Gastrocnemius medialis (tissue), 4 donors: ENCODE data around the gene GPATCH8. TPM values are rescaled to one million over a fixed set of nuclear protein-coding genes. Genes with fewer than 3 reads are reported as not detected.

ENCODE experiments used
- ATAC-seq, 2 donors: fragments of 150-250 bp; one replicate each; pipeline ENCODE4 v1.9.1; 2016
- DNase-seq, 2 donors: peaks; one replicate each; pipeline ENCODE4 v3.0.0-alpha.2; 2019
- H3K27ac ChIP-seq, 4 donors: fragments of 200-600 bp; sonication (generic); 1 replicate in 1 of 4; 2 replicates in 3 of 4; pipeline ENCODE4 v1.5.1; 2016 to 2018; ENCODE audit warnings: mild to moderate bottlenecking in 2 of 4, moderate library complexity in 1 of 4
- H3K27me3 ChIP-seq, 3 donors: fragments of 200-600 bp; sonication (generic) in 2 of 3; 1 replicate in 1 of 3; 2 replicates in 2 of 3; pipeline versions ENCODE4 v1.5.1 to v1.6.0; 2016 to 2019; ENCODE audit warnings: mild to moderate bottlenecking in 1 of 3, moderate library complexity in 1 of 3
- H3K36me3 ChIP-seq, 2 donors: fragments of 200-600 bp; sonication (generic) in 1 of 2; one replicate each; pipeline ENCODE4 v1.5.1; 2017 to 2018
- H3K4me1 ChIP-seq, 2 donors: fragments of 200-600 bp; sonication (generic) in 1 of 2; one replicate each; pipeline ENCODE4 v1.5.1; 2016 to 2017; ENCODE audit warnings: mild to moderate bottlenecking in 2 of 2
- H3K4me3 ChIP-seq, 4 donors: fragments of 200-600 bp; sonication (generic) in 3 of 4; 1 replicate in 1 of 4; 2 replicates in 3 of 4; pipeline ENCODE4 v1.5.1; 2016 to 2019; ENCODE audit warnings: mild to moderate bottlenecking in 2 of 4
- H3K9me3 ChIP-seq, 3 donors: fragments of 200-600 bp; sonication (generic) in 2 of 3; 1 replicate in 1 of 3; 2 replicates in 2 of 3; pipeline ENCODE4 v1.5.1; 2016 to 2019
- CTCF ChIP-seq, 5 experiments: fragments of 450-650 bp in 3 of 5; fragments of 200-600 bp in 2 of 5; sonication (generic) in 2 of 5; IDR thresholded peaks in 4 of 5; conservative IDR thresholded peaks in 1 of 5; 1 replicate in 4 of 5; 2 replicates in 1 of 5; pipeline ENCODE4 v1.5.1; 2016 to 2019; ENCODE audit warnings: antibody characterized with exemption in 5 of 5, mild to moderate bottlenecking in 3 of 5, moderate library complexity in 3 of 5
- POLR2A ChIP-seq, 2 donors: fragments of 450-650 bp; IDR thresholded peaks; one replicate each; pipeline ENCODE4 v1.6.1; 2017; ENCODE audit warnings: antibody characterized with exemption in 2 of 2, mild to moderate bottlenecking in 2 of 2, moderate library complexity in 2 of 2
- in situ Hi-C, 4 donors: fragments of 200-750 bp; cut with MboI; loops; one replicate each; pipeline versions ENCODE4 v1.15.0 to v1.8.0; 2017; ENCODE audit warnings: low sequenced_read_pairs in 4 of 4
- intact Hi-C: fragments of 100-400 bp; cut with DNase I; formaldehyde crosslinking; loops from one replicate; pipeline ENCODE4 v1.15.1; 2023; ENCODE audit warnings: low total_unique reads
- total RNA-seq, 4 donors: library from RNA; depleted of rRNA; stranded (reverse); fragments of >200 nt; gene quantifications; one replicate each; pipeline versions ENCODE4 v1.1.0 to v1.2.3, GENCODE V29; 2016

Gene GPATCH8
- total RNA-seq, 4 donors from 2014 or later, result 39.9 to 75.1 (median 50.8) TPM

GRCh38 chr17:44417553-44417952, 85.7 kb downstream of the GPATCH8 start:
- peak in 1 of 2 donors; percentile 20 for DNase-seq
- Histone ChIP-seq H3K4me3 (no peak overlapping the region), H3K27ac (peak overlapping the region; percentile 65 to 76 (median 71)), H3K36me3 (peaks cover 0 to 41% of the 10 kb centered on the region in 2 donors), H3K9me3 (no peaks in the 10 kb centered on the region), H3K4me1 (peaks cover 4 to 12% of the 10 kb centered on the region in 2 donors), H3K27me3 (no peaks in the 10 kb centered on the region)
- TF ChIP-seq POLR2A (IDR thresholded peaks at IDR 0.05) (no peak), CTCF (IDR thresholded peaks at IDR 0.05 in 4 of 5, conservative IDR thresholded peaks at IDR 0.05 in 1 of 5) (no peak)
- peak; percentile 95 to 96 for ATAC-seq
- intact Hi-C loops (loop anchor here (1.0 to 5.0 kb wide), 2 partner anchors 60 to 86 kb away; partner anchors contain the start of gene GPATCH8), in situ Hi-C loops (loop anchor here in 1 of 4 donors (10.0 kb wide), 1 partner anchor 87 kb away; the partner anchor contains the start of gene GPATCH8)

- TF ChIP-seq POLR2A (IDR thresholded peaks at IDR 0.05) (no peak), CTCF (IDR thresholded peaks at IDR 0.05 in 4 of 5, conservative IDR thresholded peaks at IDR 0.05 in 1 of 5) (no peak)
- H3K27me3 ChIP-seq, result no peaks in the 10 kb centered on the region
- in situ Hi-C loops, result loop anchor here in 1 of 4 donors (10.0 kb wide), 1 partner anchor 88 kb away; the partner anchor contains the start of gene GPATCH8
Measured at GRCh38 chr17:44416558-44417289, 86.5 kb downstream of the GPATCH8 start.

GRCh38 chr17:44414394-44415155, 88.6 kb downstream of the GPATCH8 start:
- intact Hi-C loops (loop anchor here (5.0 kb wide), 1 partner anchor 63 kb away; no protein-coding TSS in a partner anchor), in situ Hi-C loops (loop anchor here in 1 of 4 donors (10.0 kb wide), 1 partner anchor 90 kb away; the partner anchor contains the start of gene GPATCH8)
- H3K36me3 ChIP-seq, result peaks cover 0 to 20% of the 10 kb centered on the region in 2 donors
- no peaks in the 10 kb centered on the region for H3K9me3 ChIP-seq
- ATAC-seq (no peak), DNase-seq (no peak)
- TF ChIP-seq CTCF (IDR thresholded peaks at IDR 0.05 in 4 of 5, conservative IDR thresholded peaks at IDR 0.05 in 1 of 5) (no peak), POLR2A (IDR thresholded peaks at IDR 0.05) (no peak)
- peak overlapping the region in 1 of 4 donors; percentile 1 for H3K27ac ChIP-seq
- H3K27me3 ChIP-seq, result no peaks in the 10 kb centered on the region
- H3K4me3 ChIP-seq, result no peak overlapping the region
- H3K4me1 ChIP-seq, result peaks cover 4 to 12% of the 10 kb centered on the region in 2 donors

More at GRCh38 chr17:44416558-44417289, 86.5 kb downstream of the GPATCH8 start:
- H3K9me3 ChIP-seq, result no peaks in the 10 kb centered on the region
- H3K27ac ChIP-seq, result peak overlapping the region; percentile 62 to 76 (median 71)
- no peak overlapping the region for H3K4me3 ChIP-seq
- peaks cover 0 to 32% of the 10 kb centered on the region in 2 donors for H3K36me3 ChIP-seq
- peak in 1 of 2 donors; percentile 42 for ATAC-seq
- intact Hi-C loops, result loop anchor here (1.0 to 5.0 kb wide), 2 partner anchors 61 to 87 kb away; partner anchors contain the start of gene GPATCH8
- DNase-seq, result no peak
- peaks cover 4 to 12% of the 10 kb centered on the region in 2 donors for H3K4me1 ChIP-seq

- H3K4me1 ChIP-seq, result no peaks in the 10 kb centered on the region
- H3K36me3 ChIP-seq, result peaks cover 0 to 16% of the 10 kb centered on the region in 2 donors
- H3K4me3 ChIP-seq, result no peak overlapping the region
- no peaks in the 10 kb centered on the region for H3K9me3 ChIP-seq
- no peak overlapping the region for H3K27ac ChIP-seq
- no peaks in the 10 kb centered on the region for H3K27me3 ChIP-seq
- DNase-seq, result no peak
- TF ChIP-seq POLR2A (IDR thresholded peaks at IDR 0.05) (no peak), CTCF (IDR thresholded peaks at IDR 0.05 in 4 of 5, conservative IDR thresholded peaks at IDR 0.05 in 1 of 5) (no peak)
- in situ Hi-C loops, result loop anchor here (10.0 kb wide), 3 partner anchors 85 to 105 kb away; partner anchors contain the start of gene GPATCH8 (in 1 of the 4)
- intact Hi-C loops, result no loop called here
- no peak for ATAC-seq
Measured at GRCh38 chr17:44409309-44410028, 93.7 kb downstream of the GPATCH8 start.
